Activated CD8-positive, alpha-beta memory T cell treated with anti-CD3 and anti-CD28 coated beads for 36 hours (primary cell): ENCODE data around the gene WDR35. TPM values are rescaled to one million over a fixed set of nuclear protein-coding genes. Genes with fewer than 3 reads are reported as not detected.

Experiments used
- CTCF ChIA-PET: fragments of 350-600 bp; sonication (Branson Sonifier 250); formaldehyde crosslinking; loops from one replicate; lab custom pipeline; 2021; ENCODE audit warnings: antibody characterized with exemption; lab: Charles Lee
- POLR2A ChIA-PET: fragments of 350-600 bp; sonication (Branson Sonifier 250); formaldehyde crosslinking; loops from one replicate; lab custom pipeline; 2021; ENCODE audit warnings: antibody characterized with exemption; lab: Charles Lee
- total RNA-seq, 2 experiments: library from RNA; stranded (reverse); gene quantifications; one replicate each; pipeline ENCODE4 v1.2.3, GENCODE V29; 2021

Gene WDR35
- total RNA-seq, result 10 to 100 TPM; 12.2 to 12.4 TPM

DNA sequence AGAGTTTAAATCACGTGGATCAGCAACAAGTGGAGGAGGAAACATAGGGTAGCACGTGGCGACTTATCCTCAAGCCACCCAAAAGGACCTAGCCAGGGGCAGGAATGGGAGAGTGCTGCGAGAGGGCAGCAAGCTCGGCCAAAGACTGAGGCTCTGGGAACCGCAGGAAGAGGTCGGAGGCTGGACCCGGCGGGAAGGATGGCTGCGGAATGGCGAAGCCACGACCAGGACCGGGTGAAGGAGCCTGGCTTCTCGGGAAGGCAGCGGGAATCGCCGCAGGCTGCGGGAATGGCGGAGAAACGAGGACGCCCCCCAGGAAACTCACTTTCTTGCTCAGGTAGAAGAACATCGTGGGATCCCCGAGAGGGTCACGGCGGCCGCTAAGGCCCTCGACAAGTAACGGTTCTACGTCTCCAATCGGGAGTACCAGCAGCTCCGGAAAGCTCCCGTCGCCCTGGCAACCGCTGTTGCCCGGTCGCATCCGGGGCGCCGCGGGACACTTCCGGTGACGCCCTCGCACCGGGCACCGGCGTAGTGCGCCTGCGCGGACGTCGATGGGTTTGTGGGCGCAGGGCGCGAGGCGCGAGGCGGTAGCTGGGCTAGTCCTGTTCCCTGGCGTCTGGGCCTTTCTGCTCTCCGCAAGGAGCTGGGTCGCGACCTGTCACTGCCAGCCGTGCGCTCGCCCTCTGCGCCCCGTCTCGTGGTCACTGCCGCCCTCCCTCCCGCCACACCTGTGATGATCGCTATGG is at the start of gene WDR35:
Gene WDR35 (minus strand): TSS at position 439 of the 749 bp plus-strand sequence. CDS start 90 bp downstream, at position 349.
- CTCF ChIA-PET, result no interaction called here
- POLR2A ChIA-PET, result interaction anchor here (0.6 to 1.2 kb wide), 2 partner anchors 89 to 1430 kb away, joined by 4 to 5 read pairs; no protein-coding TSS in a partner anchor

DNA sequence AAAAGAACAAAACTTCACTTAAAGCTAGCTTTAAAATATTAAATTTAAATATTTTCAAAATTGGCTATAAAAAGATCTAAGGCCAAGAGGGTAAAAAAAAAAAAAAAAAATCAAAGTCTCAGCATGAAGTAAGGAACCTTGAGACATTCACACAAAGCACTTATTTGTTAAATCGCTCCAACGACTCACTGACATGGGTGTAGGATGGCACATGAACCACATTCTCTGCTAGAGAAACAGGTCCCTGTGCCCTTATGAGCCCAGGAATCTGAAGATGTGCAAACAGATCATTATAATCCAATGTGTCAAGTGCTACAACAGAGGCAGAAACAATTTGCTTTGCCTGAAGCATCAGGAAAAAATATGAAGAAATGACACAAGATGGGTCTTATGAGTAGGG is 47.8 kb upstream of the WDR35 start:
- ChIA-PET CTCF (no interaction called here), POLR2A (no interaction called here)

DNA sequence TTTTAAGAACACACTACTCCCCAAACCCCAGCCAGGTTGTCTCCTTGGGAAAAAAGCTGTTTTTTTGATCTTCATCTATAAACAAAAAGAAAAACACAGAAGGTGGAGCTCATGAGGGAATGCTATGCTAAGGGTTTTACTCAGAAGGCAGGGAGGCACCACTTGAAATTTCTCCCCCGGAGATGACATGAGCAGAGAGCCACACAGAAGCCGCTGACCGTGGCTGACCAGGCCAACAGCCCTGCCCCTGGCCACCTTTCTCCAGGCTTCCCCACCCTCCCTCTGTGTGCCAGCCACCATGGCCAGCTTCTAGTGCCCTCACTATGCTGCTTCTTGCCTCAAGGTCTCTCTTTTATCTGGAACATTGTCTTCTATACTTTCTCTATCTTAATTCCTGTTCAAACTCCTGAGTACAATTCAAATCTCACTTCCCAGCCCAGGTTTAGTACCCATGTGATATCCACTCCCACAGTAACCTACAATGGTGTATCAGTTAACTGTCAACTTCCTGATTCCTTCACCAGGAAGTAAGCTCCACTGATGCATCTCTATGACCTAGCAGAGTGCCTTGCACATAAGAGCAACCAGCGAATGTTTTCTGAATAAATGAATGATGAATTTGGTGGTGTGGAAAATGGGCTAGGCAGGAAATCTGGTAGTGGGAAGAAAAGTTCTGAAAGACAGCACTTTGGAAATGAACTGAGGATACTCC is 46.2 kb upstream of the WDR35 start:
- ChIA-PET POLR2A (no interaction called here), CTCF (interaction anchor here (1.2 kb wide), 1 partner anchor 59 kb away, joined by 3 read pairs; no protein-coding TSS in a partner anchor)

DNA sequence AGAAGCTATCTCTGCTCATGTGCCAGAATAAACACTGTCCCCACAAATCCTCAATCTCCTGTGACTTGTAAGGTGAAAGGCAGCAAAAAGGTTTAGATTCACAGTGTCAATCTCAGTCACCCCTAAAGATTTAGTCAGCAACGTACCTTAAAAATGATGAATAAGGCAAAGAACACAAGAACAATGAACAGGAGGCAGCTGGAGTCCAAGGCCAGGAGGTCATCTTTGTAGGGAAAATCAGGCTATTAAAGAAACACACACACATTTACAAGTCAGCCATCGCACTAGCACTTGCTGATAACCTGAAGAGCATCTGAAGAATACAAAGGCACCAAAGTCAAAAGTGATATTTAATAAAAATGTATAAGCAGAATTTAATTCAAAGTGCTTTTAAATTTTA is 44.9 kb upstream of the WDR35 start:
- CTCF ChIA-PET, result no interaction called here
- POLR2A ChIA-PET, result no interaction called here

DNA sequence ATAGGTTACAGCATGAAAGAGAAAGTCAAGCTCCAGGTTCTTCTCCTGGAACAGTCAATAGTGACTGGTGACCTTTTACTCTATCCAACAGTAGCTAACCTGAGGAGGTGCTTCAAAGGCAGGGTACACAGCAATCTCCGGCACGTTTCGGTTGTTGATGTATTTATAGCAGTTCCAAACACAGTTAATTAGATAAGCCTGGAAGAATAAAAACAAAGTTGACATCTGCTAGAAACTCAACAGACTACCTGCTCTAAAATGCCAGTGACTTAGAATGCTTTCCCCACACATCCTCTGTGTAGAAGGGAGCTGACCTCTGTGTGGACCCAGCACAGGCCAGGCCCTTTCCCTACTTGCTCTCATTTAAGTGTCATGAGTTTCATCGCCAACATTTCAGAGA is 44.3 kb upstream of the WDR35 start:
- CTCF ChIA-PET, result interaction anchor here (0.5 kb wide), 1 partner anchor 195 kb away, joined by 3 read pairs; no protein-coding TSS in a partner anchor
- POLR2A ChIA-PET, result no interaction called here

DNA sequence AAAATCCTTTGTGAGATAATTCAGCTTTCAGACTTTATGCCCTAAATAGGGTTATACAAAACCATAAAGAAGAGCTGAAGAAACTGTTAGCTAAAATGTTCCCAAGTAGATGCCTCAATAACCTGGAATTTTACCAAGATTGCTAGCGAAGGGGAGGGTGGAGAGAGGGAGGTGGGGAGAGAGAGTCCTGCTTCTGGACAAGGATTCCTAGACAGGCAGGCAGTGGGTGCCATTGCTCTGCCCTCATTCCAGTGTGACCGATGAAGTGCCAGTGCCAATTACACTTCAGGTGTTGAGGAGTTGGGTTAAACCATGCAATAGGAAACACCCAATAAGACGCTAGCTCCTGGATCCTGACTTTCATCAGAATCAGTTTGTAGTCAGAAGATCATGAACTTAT is 43.4 kb upstream of the WDR35 start:
- ChIA-PET CTCF (no interaction called here), POLR2A (no interaction called here)

DNA sequence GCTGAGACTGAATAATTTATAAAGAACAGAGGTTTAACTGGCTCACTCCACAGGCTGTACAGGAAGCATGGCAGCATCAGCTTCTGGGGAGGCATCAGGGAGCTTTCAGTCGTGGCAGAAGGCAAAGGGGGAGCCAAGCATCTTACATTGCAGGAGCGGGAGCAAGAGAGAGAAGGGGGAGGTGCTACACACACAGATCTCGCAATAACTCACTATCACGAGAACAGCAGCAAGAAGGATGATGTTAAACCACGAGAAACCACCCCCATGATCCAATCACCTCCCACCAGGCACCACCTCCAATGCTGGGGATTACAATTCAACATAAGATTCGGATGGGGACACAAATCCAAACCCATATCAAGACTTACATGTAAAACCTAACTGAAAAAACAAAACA is 40.3 kb upstream of the WDR35 start:
- CTCF ChIA-PET, result no interaction called here
- POLR2A ChIA-PET, result no interaction called here

DNA sequence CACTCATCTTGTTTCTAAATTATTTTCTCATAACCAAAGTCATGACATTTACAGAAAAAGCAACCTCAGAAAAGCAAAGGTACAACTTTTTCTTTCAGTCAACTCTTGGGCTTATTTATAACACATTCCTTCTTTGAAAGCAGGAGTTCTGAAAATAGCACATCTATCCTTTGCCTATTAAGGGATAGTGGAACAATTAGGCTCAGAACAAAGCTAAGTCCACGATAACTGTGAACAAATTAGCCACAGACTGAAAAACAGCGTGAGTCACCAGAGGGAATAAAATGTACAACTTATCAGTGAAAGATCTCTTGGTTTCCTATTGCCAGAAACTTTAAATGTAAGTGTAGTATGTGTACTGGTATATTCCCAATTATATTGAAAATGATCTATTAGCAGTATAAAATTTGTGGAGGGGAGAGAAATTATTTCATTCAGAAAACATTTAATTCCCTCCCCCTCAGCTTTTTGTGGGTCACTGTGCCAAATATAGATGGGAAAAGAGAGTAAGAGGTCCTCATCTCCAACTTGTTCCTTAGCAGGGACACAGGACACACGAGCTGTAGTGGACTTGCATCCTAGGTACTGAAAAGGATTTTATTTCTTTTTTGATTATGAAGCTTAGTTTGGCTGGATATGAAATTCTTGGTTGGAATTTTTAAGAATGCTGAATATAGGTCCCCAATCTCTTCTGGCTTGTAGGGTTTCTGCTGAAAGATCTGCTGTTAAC is 38.0 kb upstream of the WDR35 start:
- ChIA-PET POLR2A (no interaction called here), CTCF (interaction anchor here (1.3 kb wide), 1 partner anchor 12 kb away, joined by 5 read pairs; no protein-coding TSS in a partner anchor)

DNA sequence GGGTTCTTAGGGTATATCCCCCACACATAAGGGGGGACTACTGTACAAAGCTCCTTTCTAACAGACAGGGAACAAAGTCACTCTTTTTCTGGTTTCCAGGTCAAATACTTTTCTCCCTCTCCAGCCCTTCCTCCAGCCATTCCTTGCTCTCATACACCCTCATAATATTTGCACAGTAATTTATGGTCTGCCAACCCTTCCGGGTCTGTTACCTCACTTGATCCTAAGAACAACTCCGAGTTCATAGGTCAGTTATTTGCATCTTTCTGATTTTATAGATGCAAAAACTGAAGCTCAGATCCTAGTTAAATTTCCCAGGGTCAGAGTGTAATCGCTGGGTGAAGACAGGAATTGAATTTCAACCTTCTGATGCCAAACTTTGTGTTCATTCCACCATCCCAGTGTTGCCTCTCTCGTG is 37.4 kb upstream of the WDR35 start:
- POLR2A ChIA-PET, result no interaction called here
- CTCF ChIA-PET, result no interaction called here

DNA sequence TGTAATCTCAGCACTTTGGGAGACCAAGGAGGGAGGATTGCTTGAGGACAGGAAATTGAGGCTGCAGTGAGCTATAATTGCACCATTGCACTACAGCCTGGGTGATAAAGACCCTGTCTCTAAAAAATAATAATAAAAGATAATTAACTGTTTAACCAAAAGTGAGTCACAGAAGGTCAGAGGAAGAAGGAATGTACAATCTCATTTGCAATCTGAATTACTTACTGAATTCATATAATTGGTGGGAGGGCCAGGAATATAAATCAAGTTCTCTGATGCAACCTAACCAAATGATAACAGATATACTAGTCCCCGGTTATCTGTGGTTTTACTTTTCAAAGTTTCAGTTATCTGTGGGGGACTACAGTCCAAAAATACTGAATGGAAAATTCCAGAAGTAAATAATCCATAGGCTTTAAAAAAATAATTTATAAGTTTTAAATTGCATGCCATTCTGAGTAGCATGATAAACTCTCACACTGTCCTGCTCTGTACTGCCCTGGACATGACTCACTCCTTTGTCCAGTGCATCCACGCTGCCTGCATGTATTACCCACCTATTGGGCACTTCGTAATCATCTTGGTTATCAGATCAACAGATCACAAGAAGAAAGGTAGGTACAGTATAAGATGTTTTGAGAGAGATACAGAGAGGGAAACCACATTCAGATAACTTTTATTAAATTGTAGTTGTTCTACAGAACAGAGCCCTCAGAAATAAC is 35.3 kb upstream of the WDR35 start:
- ChIA-PET CTCF (no interaction called here), POLR2A (no interaction called here)

DNA sequence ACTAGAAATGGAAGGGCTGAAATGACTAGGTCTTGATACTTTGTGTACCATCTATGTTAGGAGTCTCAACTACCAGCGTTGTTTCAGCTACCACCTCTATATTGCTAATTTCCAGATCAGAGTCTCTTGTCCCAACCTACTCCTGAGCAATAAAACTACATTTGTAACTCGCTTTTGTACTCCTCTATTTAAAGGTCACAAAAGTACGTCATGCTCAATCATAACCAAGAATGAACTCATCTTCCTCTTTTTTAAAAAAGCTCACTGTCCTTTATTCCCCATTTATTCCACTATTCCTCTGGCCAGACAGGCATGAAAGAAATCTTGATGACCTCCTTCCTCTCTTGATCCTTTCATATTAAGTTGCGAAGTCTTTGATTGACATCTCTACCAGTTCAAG is 33.8 kb upstream of the WDR35 start:
- ChIA-PET CTCF (interaction anchor here (0.8 kb wide), 1 partner anchor 8 kb away, joined by 3 read pairs; no protein-coding TSS in a partner anchor), POLR2A (no interaction called here)

DNA sequence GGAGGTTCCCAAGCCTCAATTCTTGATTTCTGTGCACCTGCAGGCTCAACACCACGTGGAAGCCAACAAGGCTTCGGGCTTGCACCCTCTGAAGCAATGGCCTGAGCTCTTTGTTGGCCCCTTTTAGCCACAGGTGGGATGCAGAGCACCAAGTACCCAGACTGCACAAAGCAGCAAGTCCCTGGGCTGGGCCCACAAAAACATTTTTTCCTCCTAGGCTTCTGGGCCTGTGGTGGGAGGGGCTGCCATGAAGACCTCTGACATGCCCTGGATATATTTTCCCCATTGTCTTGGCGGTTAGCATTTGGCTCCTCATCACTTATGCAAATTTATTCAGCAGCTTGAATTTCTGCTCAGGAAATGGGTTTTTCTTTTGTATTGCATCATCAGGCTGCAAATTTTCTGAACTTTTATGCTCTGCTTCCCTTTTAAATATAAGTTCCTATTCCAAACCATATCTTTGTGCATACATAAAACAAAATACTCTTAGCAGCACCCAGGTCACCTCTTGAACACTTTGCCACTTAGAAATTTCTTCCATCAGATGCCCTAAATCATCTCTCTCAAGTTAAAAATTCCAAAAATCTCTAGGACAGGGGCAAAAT is 31.6 kb upstream of the WDR35 start:
- ChIA-PET CTCF (no interaction called here), POLR2A (no interaction called here)

DNA sequence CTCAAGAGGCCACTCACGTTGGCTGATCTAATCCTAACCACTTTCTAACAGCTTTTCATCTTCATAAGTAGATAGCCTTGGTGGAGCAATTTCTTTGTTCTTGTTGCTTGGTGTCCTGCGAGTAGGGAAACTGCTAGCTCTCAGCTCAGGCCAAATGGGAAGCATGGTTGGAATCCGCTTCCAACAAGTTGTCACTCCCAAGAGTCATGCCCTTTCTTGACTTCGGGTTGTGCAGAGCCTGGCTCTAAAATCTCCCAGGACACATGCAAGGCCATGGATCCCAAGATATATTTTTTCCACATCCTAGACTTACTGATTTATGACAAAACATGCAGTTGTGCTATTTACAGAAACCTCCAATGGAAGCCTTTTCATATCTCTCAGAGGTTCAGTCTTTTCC is 29.8 kb upstream of the WDR35 start:
- ChIA-PET POLR2A (no interaction called here), CTCF (no interaction called here)

DNA sequence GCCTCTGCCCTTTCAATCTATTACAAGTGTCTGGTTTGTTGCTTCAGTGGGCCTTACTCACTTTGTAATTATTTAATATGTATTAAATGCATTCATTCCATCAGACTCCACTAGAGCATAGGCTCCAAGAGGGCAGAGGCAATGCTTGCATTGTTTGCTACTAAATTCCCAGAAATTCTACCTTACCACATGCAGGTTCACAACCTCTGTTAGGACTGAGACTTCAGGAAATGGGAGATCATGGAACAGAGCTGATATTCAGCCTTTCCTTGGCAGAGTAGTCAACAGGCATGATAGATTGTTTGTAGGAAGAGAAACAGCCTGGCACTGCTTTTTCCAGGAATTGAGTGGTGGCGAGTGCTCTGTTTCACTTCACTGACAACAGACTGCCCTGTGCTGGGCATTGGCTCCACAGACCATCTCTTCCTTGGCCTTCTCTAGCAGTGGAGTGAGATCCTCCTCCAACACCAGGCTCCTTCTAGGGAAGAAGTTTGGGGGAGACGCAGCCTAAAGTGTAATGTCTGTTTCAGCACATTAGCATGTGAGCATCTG is 28.8 kb upstream of the WDR35 start:
- ChIA-PET POLR2A (no interaction called here), CTCF (no interaction called here)

DNA sequence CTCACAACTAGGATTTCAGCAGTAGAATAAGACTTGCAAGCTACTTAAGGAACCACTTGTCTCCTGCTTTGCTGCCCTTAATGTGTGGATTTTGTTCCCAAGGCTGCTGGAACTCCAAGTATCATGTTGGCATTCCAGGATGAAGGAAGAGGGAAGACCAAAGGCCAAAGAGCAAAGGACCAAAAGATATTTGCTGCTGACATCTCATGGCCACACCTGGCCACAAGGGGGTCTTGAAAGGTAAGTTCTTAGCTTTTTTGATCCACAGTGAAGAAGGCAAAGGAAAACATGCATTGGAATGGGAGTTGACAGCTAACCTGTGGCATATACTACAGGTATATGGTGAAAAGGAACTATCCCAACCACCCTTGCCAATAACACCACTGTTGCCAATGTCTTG is 26.4 kb upstream of the WDR35 start:
- ChIA-PET POLR2A (no interaction called here), CTCF (interaction anchor here (0.5 to 3.1 kb wide), 6 partner anchors 14 to 104 kb away, joined by 3 to 16 read pairs (median 6); no protein-coding TSS in a partner anchor)

DNA sequence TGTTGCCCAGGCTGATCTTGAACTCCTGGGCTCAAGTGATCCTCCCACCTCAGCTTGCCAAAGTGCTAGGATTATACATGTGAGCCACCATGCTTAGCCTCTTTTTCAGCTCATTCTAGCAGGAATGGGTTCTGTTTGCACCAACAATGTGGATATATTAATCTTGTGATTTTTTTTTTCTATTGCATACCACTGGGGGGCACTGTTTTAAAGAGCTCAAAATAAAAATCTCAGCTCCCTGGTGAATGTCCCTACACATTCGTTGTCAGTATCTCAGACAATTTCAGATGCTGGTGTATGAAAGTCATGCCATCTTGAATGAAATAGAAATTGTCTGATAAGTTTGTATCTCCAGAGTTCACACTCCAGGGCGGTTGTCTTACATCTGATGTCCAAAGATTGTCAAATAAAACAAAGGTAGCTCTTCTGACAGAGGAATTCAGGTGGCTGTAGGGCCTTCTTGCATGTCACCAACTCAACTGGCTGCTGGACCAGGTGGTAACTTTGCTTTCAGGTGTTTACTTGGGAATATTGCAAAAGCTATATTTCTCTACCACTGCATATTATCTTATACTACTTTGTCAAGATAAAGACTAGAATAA is 25.7 kb upstream of the WDR35 start:
- POLR2A ChIA-PET, result no interaction called here
- CTCF ChIA-PET, result interaction anchor here (0.5 to 3.1 kb wide), 9 partner anchors 8 to 104 kb away, joined by 3 to 16 read pairs (median 5); partner anchors contain the start of gene LAPTM4A

DNA sequence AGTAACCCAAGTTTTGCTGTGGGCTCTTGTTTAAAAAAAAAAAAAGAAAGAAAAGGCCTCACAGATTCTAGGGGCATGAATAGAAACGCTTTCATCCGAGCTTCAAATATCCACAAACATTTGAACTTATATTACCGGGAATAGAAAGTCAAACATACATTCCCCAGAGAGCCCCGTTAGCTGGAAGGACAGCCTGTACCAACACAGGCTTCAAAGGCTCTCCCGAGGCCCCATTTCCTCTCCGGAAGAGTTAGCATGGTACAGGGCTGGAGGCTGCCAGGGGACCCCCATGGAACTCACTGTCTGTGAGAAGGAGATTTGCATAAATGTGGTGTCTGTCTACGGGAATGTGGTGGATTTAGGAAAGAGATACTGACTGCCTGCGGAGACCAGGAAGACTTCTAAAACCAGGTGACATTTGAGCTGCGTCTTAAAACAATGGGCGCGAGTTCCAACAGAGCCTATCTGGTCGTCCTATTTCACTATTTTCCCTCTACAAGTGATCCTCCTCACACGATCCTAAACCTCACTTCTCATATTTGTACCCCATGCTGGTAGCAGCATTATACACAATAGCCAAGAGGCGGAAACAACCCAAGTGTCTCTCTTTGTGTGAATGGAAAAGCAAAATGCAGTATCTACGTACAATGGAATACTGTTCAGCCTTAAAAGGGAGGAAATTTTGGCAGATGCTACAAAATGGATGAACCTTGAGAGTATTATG is 23.4 kb upstream of the WDR35 start:
- CTCF ChIA-PET, result interaction anchor here (0.7 to 3.1 kb wide), 3 partner anchors 53 to 86 kb away, joined by 3 to 16 read pairs (median 3); no protein-coding TSS in a partner anchor
- POLR2A ChIA-PET, result no interaction called here
